ENCODE measurements around the gene EPSTI1.

DNA sequence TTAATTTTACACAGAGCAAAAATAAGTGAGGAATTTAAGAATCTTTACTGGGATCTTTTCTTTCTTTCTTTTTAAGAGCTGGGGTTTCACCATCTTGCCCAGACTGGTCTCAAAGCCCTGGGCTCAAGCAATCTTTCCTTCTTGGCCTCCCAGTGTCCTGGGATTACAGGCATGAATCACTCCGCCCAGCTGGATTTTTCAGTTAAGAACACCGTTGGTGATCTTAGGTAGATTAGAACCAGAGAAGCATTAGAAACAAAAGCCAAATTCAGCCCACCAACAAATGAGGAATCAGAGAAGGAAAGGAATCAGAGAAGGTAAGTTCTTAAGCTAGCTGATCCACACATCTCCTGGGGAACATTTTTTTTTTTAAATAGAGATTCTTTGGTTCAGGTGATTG, 34.2 kb downstream of the EPSTI1 start:
- TF ChIP-seq CTCF (IDR thresholded peaks at IDR 0.05) (no peak), POLR2A (IDR thresholded peaks at IDR 0.05) (no peak)
